ENCODE measurements around the gene MEGF11.

The MEGF11 gene

GRCh38 chr15:66098022-66098363 lies 155.6 kb downstream of the MEGF11 start:
- ATAC-seq = no peak
- no peak for TF ChIP-seq RARB (CRISPR knock-in tag; IDR thresholded peaks at IDR 0.05)
- no peak for TF ChIP-seq TOX (CRISPR knock-in tag; IDR thresholded peaks at IDR 0.05; ENCODE audit: borderline replicate concordance)
- TF ChIP-seq CSRNP3 (CRISPR knock-in tag; IDR thresholded peaks at IDR 0.05) = no peak
- TF ChIP-seq GLIS3 (CRISPR knock-in tag; IDR thresholded peaks at IDR 0.05) = no peak
- no peak for TF ChIP-seq ZNF565 (CRISPR knock-in tag; conservative IDR thresholded peaks at IDR 0.05; ENCODE audit: low read depth)
- no peak for TF ChIP-seq ZNF8 (CRISPR knock-in tag; IDR thresholded peaks at IDR 0.05)
- TF ChIP-seq ZFP3 (CRISPR knock-in tag; IDR thresholded peaks at IDR 0.05) = no peak
- TF ChIP-seq ARNTL (CRISPR knock-in tag; IDR thresholded peaks at IDR 0.05; ENCODE audit: borderline replicate concordance, low read depth) = no peak
- no peak for TF ChIP-seq TSHZ2 (CRISPR knock-in tag; IDR thresholded peaks at IDR 0.05)

GRCh38 chr15:66097151-66098021 lies 156.2 kb downstream of the MEGF11 start:
- no peak for ATAC-seq
- TF ChIP-seq ISL1 (CRISPR knock-in tag; IDR thresholded peaks at IDR 0.05) (no peak), TCF4 (CRISPR knock-in tag; IDR thresholded peaks at IDR 0.05; ENCODE audit: borderline replicate concordance) (no peak), PPARA (CRISPR knock-in tag; IDR thresholded peaks at IDR 0.05; ENCODE audit: borderline replicate concordance) (no peak), ZFP3 (CRISPR knock-in tag; IDR thresholded peaks at IDR 0.05) (no peak), CSRNP3 (CRISPR knock-in tag; IDR thresholded peaks at IDR 0.05) (no peak), CREB5 (CRISPR knock-in tag; IDR thresholded peaks at IDR 0.05; ENCODE audit: low read depth) (no peak), BACH2 (CRISPR knock-in tag; IDR thresholded peaks at IDR 0.05; ENCODE audit: borderline replicate concordance) (no peak), RARB (CRISPR knock-in tag; IDR thresholded peaks at IDR 0.05) (no peak), ZC3H10 (CRISPR knock-in tag; IDR thresholded peaks at IDR 0.05) (no peak), CSDC2 (CRISPR knock-in tag; IDR thresholded peaks at IDR 0.05) (no peak), ESRRG (CRISPR knock-in tag; IDR thresholded peaks at IDR 0.05) (no peak)

- TF ChIP-seq ZNF8 (CRISPR knock-in tag; IDR thresholded peaks at IDR 0.05) = no peak
- no peak for TF ChIP-seq ZNF565 (CRISPR knock-in tag; conservative IDR thresholded peaks at IDR 0.05; ENCODE audit: low read depth)
- TF ChIP-seq TCF4 (CRISPR knock-in tag; IDR thresholded peaks at IDR 0.05; ENCODE audit: borderline replicate concordance) = no peak
- no peak for TF ChIP-seq CSDC2 (CRISPR knock-in tag; IDR thresholded peaks at IDR 0.05)
- no peak for TF ChIP-seq ARNTL (CRISPR knock-in tag; IDR thresholded peaks at IDR 0.05; ENCODE audit: borderline replicate concordance, low read depth)
- no peak for TF ChIP-seq BACH2 (CRISPR knock-in tag; IDR thresholded peaks at IDR 0.05; ENCODE audit: borderline replicate concordance)
- no peak for TF ChIP-seq PATZ1 (CRISPR knock-in tag; IDR thresholded peaks at IDR 0.05; ENCODE audit: borderline replicate concordance)
- no peak for TF ChIP-seq ZFP30 (CRISPR knock-in tag; IDR thresholded peaks at IDR 0.05)
- ATAC-seq = no peak
Observed at GRCh38 chr15:66096688-66097058, 156.9 kb downstream of the MEGF11 start.
